ENCODE results near the gene OTP. TPM values are rescaled to one million over a fixed set of nuclear protein-coding genes. Genes with fewer than 3 reads are reported as not detected.

OTP gene
- not detected in 2 replicates for total RNA-seq (2014; rRNA removed; shearing (Covaris generic))
- polyA plus RNA-seq (2015; cell fraction: cytosol; rRNA removed), result 0.01 TPM in 1 of 2 replicates, not detected in the other
- not detected in 2 replicates for polyA plus RNA-seq (2015; cell fraction: nucleus; rRNA removed)

- no peak for DNase-seq (ENCODE audit: low read depth)
These were observed at the start of gene OTP for GRCh38 chr5:77637998-77638762. TSS of gene OTP (minus strand) at chr5:77638713. CDS start at chr5:77638549, 164 bp downstream.

GRCh38 chr5:77683171-77683732 lies 44.7 kb upstream of the OTP start:
- DNase-seq (ENCODE audit: low read depth), result no peak

GRCh38 chr5:77670526-77670925 lies 32.0 kb upstream of the OTP start:
- DNase-seq (ENCODE audit: low read depth), result no peak

GRCh38 chr5:77669677-77670076 lies 31.2 kb upstream of the OTP start:
- DNase-seq (ENCODE audit: low read depth), result no peak

- no peak for DNase-seq (ENCODE audit: low read depth)
These were observed 24.8 kb upstream of the OTP start for GRCh38 chr5:77663090-77663863.

- DNase-seq (ENCODE audit: low read depth), result no peak
These were observed 24.1 kb upstream of the OTP start for GRCh38 chr5:77662635-77663034.

- no peak for DNase-seq (ENCODE audit: low read depth)
These were observed 20.1 kb upstream of the OTP start for GRCh38 chr5:77658662-77659061.

- DNase-seq (ENCODE audit: low read depth), result no peak
These were observed 12.8 kb upstream of the OTP start for GRCh38 chr5:77651343-77651742.

- DNase-seq (ENCODE audit: low read depth), result no peak
These were observed 12.2 kb upstream of the OTP start for GRCh38 chr5:77650686-77651085.

GRCh38 chr5:77649776-77650175 lies 11.3 kb upstream of the OTP start:
- DNase-seq (ENCODE audit: low read depth), result no peak

- no peak for DNase-seq (ENCODE audit: low read depth)
These were observed 7.6 kb upstream of the OTP start for GRCh38 chr5:77645995-77646639.

- peak; percentile 22 for DNase-seq (ENCODE audit: low read depth)
These were observed 6.9 kb upstream of the OTP start for GRCh38 chr5:77645158-77645994.

- no peak for DNase-seq (ENCODE audit: low read depth)
These were observed 6.1 kb upstream of the OTP start for GRCh38 chr5:77644371-77645157.

GRCh38 chr5:77643654-77644370 lies 5.3 kb upstream of the OTP start:
- no peak for DNase-seq (ENCODE audit: low read depth)

- DNase-seq (ENCODE audit: low read depth), result no peak
These were observed 4.5 kb upstream of the OTP start for GRCh38 chr5:77642738-77643653.

- no peak for DNase-seq (ENCODE audit: low read depth)
These were observed 3.6 kb upstream of the OTP start for GRCh38 chr5:77641963-77642737.

- DNase-seq (ENCODE audit: low read depth), result no peak
These were observed 3.0 kb upstream of the OTP start for GRCh38 chr5:77641397-77641943.

All from HT1080 (cell line).